AG09309 (cell line): ENCODE data around the gene SULT6B1.

Experiments used
- DNase-seq: peaks from one replicate; pipeline ENCODE4 v3.0.0-alpha.2; 2010; ENCODE audit warnings: low read depth
- H3K4me3 ChIP-seq: 2 replicates; pipeline ENCODE4 v1.5.1; 2011; ENCODE audit warnings: mild to moderate bottlenecking, low read depth, low read length, moderate library complexity; ENCODE audit not compliant: control insufficient read depth
- CTCF ChIP-seq: IDR thresholded peaks from 2 replicates; pipeline ENCODE4 v1.5.1; 2011; ENCODE audit warnings: mild to moderate bottlenecking, low read depth, low read length, inconsistent platforms; ENCODE audit not compliant: insufficient read depth, control insufficient read depth; ENCODE audit errors: missing control alignments

The SULT6B1 gene

GRCh38 chr2:37148325-37148724, 40.1 kb downstream of the SULT6B1 start:
- H3K4me3 ChIP-seq = no peak overlapping the region

GRCh38 chr2:37146062-37146461, 42.4 kb downstream of the SULT6B1 start:
- H3K4me3 ChIP-seq = no peak overlapping the region
- DNase-seq = no peak
- TF ChIP-seq CTCF = no peak

More at GRCh38 chr2:37148325-37148724, 40.1 kb downstream of the SULT6B1 start:
- TF ChIP-seq CTCF = no peak
- no peak for DNase-seq

- peak; percentile 5 for DNase-seq
- no peak for TF ChIP-seq CTCF
- H3K4me3 ChIP-seq = no peak overlapping the region
These were observed 44.5 kb downstream of the SULT6B1 start for GRCh38 chr2:37143974-37144373.

GRCh38 chr2:37142546-37142945, 45.9 kb downstream of the SULT6B1 start:
- DNase-seq = no peak
- peak; percentile 12 for TF ChIP-seq CTCF
- no peak overlapping the region for H3K4me3 ChIP-seq

GRCh38 chr2:37132914-37133313, 55.6 kb downstream of the SULT6B1 start:
- no peak overlapping the region for H3K4me3 ChIP-seq
- DNase-seq = no peak
- TF ChIP-seq CTCF = no peak

- DNase-seq = no peak
- H3K4me3 ChIP-seq = no peak overlapping the region
- no peak for TF ChIP-seq CTCF
These were observed 63.1 kb downstream of the SULT6B1 start for GRCh38 chr2:37125416-37125815.

GRCh38 chr2:37119157-37119556, 69.3 kb downstream of the SULT6B1 start:
- TF ChIP-seq CTCF = no peak
- H3K4me3 ChIP-seq = no peak overlapping the region
- no peak for DNase-seq
